Progenitor cell of endocrine pancreas (in vitro differentiated cells): ENCODE results near the gene NLRX1. TPM values are rescaled to one million over a fixed set of nuclear protein-coding genes. Genes with fewer than 3 reads are reported as not detected.

Experiments
- DNase-seq: peaks from one replicate; pipeline ENCODE4 v3.0.0; 2021; ENCODE audit warnings: low spot score; ENCODE audit not compliant: unreplicated experiment
- H3K27ac Mint-ChIP-seq: 2 replicates; pipeline ENCODE4 v1.8.0; 2021; ENCODE audit warnings: mild to moderate bottlenecking, moderate library complexity, mixed read lengths
- H3K27me3 Mint-ChIP-seq: 2 replicates; pipeline ENCODE4 v1.8.0; 2021; ENCODE audit warnings: mixed read lengths
- H3K36me3 Mint-ChIP-seq: 2 replicates; pipeline ENCODE4 v1.8.0; 2022; ENCODE audit warnings: mixed read lengths; ENCODE audit not compliant: insufficient read depth
- H3K4me1 Mint-ChIP-seq: 2 replicates; pipeline ENCODE4 v1.8.0; 2021; ENCODE audit warnings: low read depth, mixed read lengths
- H3K4me3 Mint-ChIP-seq: 2 replicates; pipeline ENCODE4 v1.8.0; 2021; ENCODE audit warnings: low read depth, mild to moderate bottlenecking, moderate library complexity, mixed read lengths
- H3K9me3 Mint-ChIP-seq: 2 replicates; pipeline ENCODE4 v1.8.0; 2021; ENCODE audit warnings: low read depth, mixed read lengths
- CTCF ChIP-seq: fragments of 200-600 bp; sonication (generic); IDR thresholded peaks from one replicate; pipeline ENCODE4 v1.5.0; 2021; ENCODE audit warnings: antibody characterized with exemption, mild to moderate bottlenecking; ENCODE audit not compliant: unreplicated experiment
- total RNA-seq: library from RNA; stranded (reverse); gene quantifications from 2 replicates; pipeline ENCODE4 v1.2.1, GENCODE V29; 2021

NLRX1 gene
- total RNA-seq, 1 donor from 2014 or later, result 15.9 TPM

- H3K4me3 Mint-ChIP-seq, result no peak overlapping the region
- H3K36me3 Mint-ChIP-seq, result no peaks in the 10 kb centered on the region
- no peaks in the 10 kb centered on the region for H3K27me3 Mint-ChIP-seq
- TF ChIP-seq CTCF, result no peak
- no peak for DNase-seq
- no peaks in the 10 kb centered on the region for H3K9me3 Mint-ChIP-seq
- peaks cover 14% of the 10 kb centered on the region for H3K4me1 Mint-ChIP-seq
- no peak overlapping the region for H3K27ac Mint-ChIP-seq
Measured at GRCh38 chr11:119193001-119193400, 24.5 kb downstream of the NLRX1 start.

- H3K4me3 Mint-ChIP-seq, result no peak overlapping the region
- H3K27me3 Mint-ChIP-seq, result no peaks in the 10 kb centered on the region
- no peak for DNase-seq
- TF ChIP-seq CTCF, result no peak
- H3K9me3 Mint-ChIP-seq, result no peaks in the 10 kb centered on the region
- no peaks in the 10 kb centered on the region for H3K36me3 Mint-ChIP-seq
- peak overlapping the region; percentile 79 for H3K27ac Mint-ChIP-seq
- H3K4me1 Mint-ChIP-seq, result peaks cover 14% of the 10 kb centered on the region
Measured at GRCh38 chr11:119193626-119194025, 25.1 kb downstream of the NLRX1 start.

- Mint-ChIP-seq H3K27me3 (no peaks in the 10 kb centered on the region), H3K9me3 (no peaks in the 10 kb centered on the region), H3K4me3 (peak overlapping the region; percentile 16), H3K4me1 (peaks cover 11% of the 10 kb centered on the region), H3K36me3 (no peaks in the 10 kb centered on the region), H3K27ac (no peak overlapping the region)
- TF ChIP-seq CTCF, result no peak
- no peak for DNase-seq
Measured at GRCh38 chr11:119194811-119195440, 26.4 kb downstream of the NLRX1 start.

GRCh38 chr11:119195680-119196079 is 27.2 kb downstream of the NLRX1 start:
- peaks cover 11% of the 10 kb centered on the region for H3K4me1 Mint-ChIP-seq
- H3K9me3 Mint-ChIP-seq, result no peaks in the 10 kb centered on the region
- peak overlapping the region; percentile 16 for H3K4me3 Mint-ChIP-seq
- H3K27me3 Mint-ChIP-seq, result no peaks in the 10 kb centered on the region
- H3K27ac Mint-ChIP-seq, result no peak overlapping the region
- no peak for DNase-seq
- TF ChIP-seq CTCF, result no peak
- H3K36me3 Mint-ChIP-seq, result no peaks in the 10 kb centered on the region

GRCh38 chr11:119196833-119197483 is 28.4 kb downstream of the NLRX1 start:
- Mint-ChIP-seq H3K4me3 (no peak overlapping the region), H3K27me3 (no peaks in the 10 kb centered on the region), H3K9me3 (no peaks in the 10 kb centered on the region), H3K27ac (no peak overlapping the region), H3K4me1 (peaks cover 11% of the 10 kb centered on the region), H3K36me3 (no peaks in the 10 kb centered on the region)
- peak; percentile 89 for TF ChIP-seq CTCF
- peak; percentile 46 for DNase-seq
